OCI-LY1 (cell line): Measurements from ENCODE around the gene PTPRD.
A peak's percentile ranks its signal among the peaks of the same experiment; 100 is the strongest.
"Not testable (repeated sequence)": the region's sequence is repeated elsewhere in the genome, so short reads cannot be mapped to it uniquely, and the experiment has no call there.

Experiments
- H2AFZ ChIP-seq: fragments of 200-600 bp; sonication (generic), shearing (Covaris generic); 2 replicates; pipeline ENCODE4 v1.6.0; 2014; ENCODE audit warnings: antibody characterized with exemption, mild to moderate bottlenecking, low read length
- H3F3A ChIP-seq: fragments of 200-600 bp; sonication (generic), shearing (Covaris generic); 2 replicates; pipeline ENCODE4 v1.6.0; 2014; ENCODE audit warnings: mild to moderate bottlenecking, antibody characterized with exemption, low read length, moderate library complexity; ENCODE audit not compliant: insufficient read depth
- H3K27ac ChIP-seq: fragments of 200-600 bp; sonication (generic); 2 replicates; pipeline ENCODE4 v1.5.1; 2014; ENCODE audit warnings: low read length, mixed run types, mild to moderate bottlenecking, low read depth; ENCODE audit not compliant: poor library complexity, severe bottlenecking
- H3K27me3 ChIP-seq: fragments of 200-600 bp; sonication (generic); 2 replicates; pipeline ENCODE4 v1.6.0; 2014; ENCODE audit warnings: antibody characterized with exemption, mild to moderate bottlenecking, low read length, moderate library complexity; ENCODE audit not compliant: insufficient read depth
- H3K36me3 ChIP-seq: fragments of 200-600 bp; sonication (generic); 2 replicates; pipeline ENCODE4 v1.6.1; 2014; ENCODE audit warnings: mild to moderate bottlenecking, antibody characterized with exemption, low read length, moderate library complexity, mixed read lengths; ENCODE audit not compliant: insufficient read depth
- H3K4me1 ChIP-seq: fragments of 200-600 bp; sonication (generic); 2 replicates; pipeline ENCODE4 v1.5.1; 2014; ENCODE audit warnings: mild to moderate bottlenecking, low read length, moderate library complexity; ENCODE audit not compliant: insufficient read depth, severe bottlenecking
- H3K4me2 ChIP-seq: fragments of 200-600 bp; sonication (generic), shearing (Covaris generic); 2 replicates; pipeline ENCODE4 v1.6.1; 2014; ENCODE audit warnings: low read length
- H3K4me3 ChIP-seq: fragments of 200-600 bp; sonication (generic); 2 replicates; pipeline ENCODE4 v1.5.1; 2014; ENCODE audit warnings: low read length, low read depth, mild to moderate bottlenecking, mixed read lengths; ENCODE audit not compliant: poor library complexity, severe bottlenecking
- H3K79me2 ChIP-seq: fragments of 200-600 bp; shearing (Covaris generic); 2 replicates; pipeline ENCODE4 v1.6.1; 2016; ENCODE audit warnings: mixed run types, low read length, mixed read lengths; ENCODE audit not compliant: insufficient read depth
- H3K9ac ChIP-seq: fragments of 200-600 bp; sonication (generic), shearing (Covaris generic); 2 replicates; pipeline ENCODE4 v1.6.1; 2014; ENCODE audit warnings: mild to moderate bottlenecking, low read length, mixed read lengths
- H3K9me2 ChIP-seq: fragments of 200-600 bp; sonication (generic), shearing (Covaris generic); 2 replicates; pipeline ENCODE4 v1.6.1; 2014; ENCODE audit warnings: low read depth, mild to moderate bottlenecking, low read length, mixed read lengths
- H3K9me3 ChIP-seq: fragments of 200-600 bp; shearing (Covaris generic); 2 replicates; pipeline ENCODE4 v1.6.1; 2014; ENCODE audit warnings: low read length, mixed read lengths
- H4K20me1 ChIP-seq: fragments of 200-600 bp; sonication (generic), shearing (Covaris generic); 2 replicates; pipeline ENCODE4 v1.6.0; 2016; ENCODE audit warnings: mild to moderate bottlenecking, low read length; ENCODE audit not compliant: insufficient read depth
- EZH2 ChIP-seq: fragments of 200-600 bp; sonication (generic), shearing (Covaris generic); IDR thresholded peaks from 2 replicates; pipeline ENCODE4 v1.8.0; 2017; ENCODE audit warnings: borderline replicate concordance, mixed run types, mild to moderate bottlenecking, antibody characterized with exemption, low read length, moderate library complexity, mixed read lengths
- TF ChIP-seq, protein P1 (sequence below): fragments of 200-600 bp; sonication (generic), shearing (Covaris generic); IDR thresholded peaks from 2 replicates; pipeline ENCODE4 v1.5.1; 2017; ENCODE audit warnings: mild to moderate bottlenecking, antibody characterized with exemption, low read length, moderate library complexity, mixed read lengths

PTPRD gene

GRCh38 chr9:10387282-10387681, 225.5 kb downstream of the PTPRD start:
- no peak overlapping the region for H3K4me2 ChIP-seq

GRCh38 chr9:10371824-10372223, 241.0 kb downstream of the PTPRD start:
- H3F3A ChIP-seq: no peaks in the 10 kb centered on the region
- no peaks in the 10 kb centered on the region for H4K20me1 ChIP-seq
- TF ChIP-seq EZH2: no peak
- no peak overlapping the region for H2AFZ ChIP-seq
- H3K4me2 ChIP-seq: no peak overlapping the region
- H3K36me3 ChIP-seq: no peaks in the 10 kb centered on the region
- no peak overlapping the region for H3K4me3 ChIP-seq
- no peaks in the 10 kb centered on the region for H3K9me3 ChIP-seq
- no peak overlapping the region for H3K9ac ChIP-seq
- H3K9me2 ChIP-seq: no peaks in the 10 kb centered on the region
- H3K79me2 ChIP-seq: no peaks in the 10 kb centered on the region
- no peaks in the 10 kb centered on the region for H3K27me3 ChIP-seq
- no peak overlapping the region for H3K27ac ChIP-seq
- no peaks in the 10 kb centered on the region for H3K4me1 ChIP-seq

More at GRCh38 chr9:10387282-10387681, 225.5 kb downstream of the PTPRD start:
- no peaks in the 10 kb centered on the region for H3K9me2 ChIP-seq
- H3F3A ChIP-seq: no peaks in the 10 kb centered on the region
- H2AFZ ChIP-seq: no peak overlapping the region
- H3K4me1 ChIP-seq: no peaks in the 10 kb centered on the region
- TF ChIP-seq EZH2: no peak
- TF ChIP-seq, protein P1, sequence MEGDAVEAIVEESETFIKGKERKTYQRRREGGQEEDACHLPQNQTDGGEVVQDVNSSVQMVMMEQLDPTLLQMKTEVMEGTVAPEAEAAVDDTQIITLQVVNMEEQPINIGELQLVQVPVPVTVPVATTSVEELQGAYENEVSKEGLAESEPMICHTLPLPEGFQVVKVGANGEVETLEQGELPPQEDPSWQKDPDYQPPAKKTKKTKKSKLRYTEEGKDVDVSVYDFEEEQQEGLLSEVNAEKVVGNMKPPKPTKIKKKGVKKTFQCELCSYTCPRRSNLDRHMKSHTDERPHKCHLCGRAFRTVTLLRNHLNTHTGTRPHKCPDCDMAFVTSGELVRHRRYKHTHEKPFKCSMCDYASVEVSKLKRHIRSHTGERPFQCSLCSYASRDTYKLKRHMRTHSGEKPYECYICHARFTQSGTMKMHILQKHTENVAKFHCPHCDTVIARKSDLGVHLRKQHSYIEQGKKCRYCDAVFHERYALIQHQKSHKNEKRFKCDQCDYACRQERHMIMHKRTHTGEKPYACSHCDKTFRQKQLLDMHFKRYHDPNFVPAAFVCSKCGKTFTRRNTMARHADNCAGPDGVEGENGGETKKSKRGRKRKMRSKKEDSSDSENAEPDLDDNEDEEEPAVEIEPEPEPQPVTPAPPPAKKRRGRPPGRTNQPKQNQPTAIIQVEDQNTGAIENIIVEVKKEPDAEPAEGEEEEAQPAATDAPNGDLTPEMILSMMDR: no peak
- no peak overlapping the region for H3K27ac ChIP-seq
- H3K9ac ChIP-seq: no peak overlapping the region
- H3K79me2 ChIP-seq: no peaks in the 10 kb centered on the region
- H3K27me3 ChIP-seq: no peaks in the 10 kb centered on the region
- H3K36me3 ChIP-seq: no peaks in the 10 kb centered on the region
- H3K4me3 ChIP-seq: no peak overlapping the region
- H4K20me1 ChIP-seq: no peaks in the 10 kb centered on the region
- H3K9me3 ChIP-seq: no peaks in the 10 kb centered on the region

GRCh38 chr9:10366171-10366779, 246.5 kb downstream of the PTPRD start:
- Histone ChIP-seq H3K79me2 (no peaks in the 10 kb centered on the region), H2AFZ (no peak overlapping the region), H3K27me3 (no peaks in the 10 kb centered on the region), H3K9ac (no peak overlapping the region), H3K9me2 (no peaks in the 10 kb centered on the region), H3K27ac (no peak overlapping the region), H3K4me3 (no peak overlapping the region), H3K4me1 (no peaks in the 10 kb centered on the region), H3K36me3 (no peaks in the 10 kb centered on the region), H3K9me3 (no peaks in the 10 kb centered on the region), H3F3A (no peaks in the 10 kb centered on the region), H4K20me1 (no peaks in the 10 kb centered on the region), H3K4me2 (no peak overlapping the region)
- no peak for TF ChIP-seq EZH2
- TF ChIP-seq, protein P1: peak; percentile 86

- Histone ChIP-seq H3F3A (no peaks in the 10 kb centered on the region), H3K9ac (no peak overlapping the region), H3K4me3 (no peak overlapping the region), H3K27ac (no peak overlapping the region), H4K20me1 (no peaks in the 10 kb centered on the region), H3K36me3 (no peaks in the 10 kb centered on the region), H3K9me2 (no peaks in the 10 kb centered on the region), H2AFZ (no peak overlapping the region), H3K4me1 (no peaks in the 10 kb centered on the region), H3K79me2 (no peaks in the 10 kb centered on the region), H3K4me2 (no peak overlapping the region), H3K9me3 (no peaks in the 10 kb centered on the region), H3K27me3 (no peaks in the 10 kb centered on the region)
- TF ChIP-seq EZH2: no peak
- TF ChIP-seq, protein P1: no peak
Observed at GRCh38 chr9:10354591-10354990, 258.2 kb downstream of the PTPRD start.

GRCh38 chr9:10345621-10346020, 267.2 kb downstream of the PTPRD start:
- H3K36me3 ChIP-seq: not testable (repeated sequence)

More at GRCh38 chr9:10345621-10346020, 267.2 kb downstream of the PTPRD start:
- not testable (repeated sequence) for H3K4me2 ChIP-seq, H3K4me3 ChIP-seq, H2AFZ ChIP-seq, H3K9ac ChIP-seq, H3F3A ChIP-seq, H3K4me1 ChIP-seq, H3K27ac ChIP-seq, H3K9me2 ChIP-seq, H3K27me3 ChIP-seq, H3K79me2 ChIP-seq, H4K20me1 ChIP-seq, H3K9me3 ChIP-seq
